HG02938 (cell line): ENCODE data around the gene NPAS4.
"Not testable (repeated sequence)": the region's sequence is repeated elsewhere in the genome, so short reads cannot be mapped to it uniquely, and the experiment has no call there.

Experiments
- ATAC-seq: cut with Tn5 transposase; IDR thresholded peaks from one replicate; pipeline ENCODE4 v1.9.1; 2021; ENCODE audit warnings: mild to moderate bottlenecking, moderate library complexity; ENCODE audit not compliant: unreplicated experiment

The NPAS4 gene

GRCh38 chr11:66417000-66417399 lies 3.8 kb upstream of the NPAS4 start:
- no peak for ATAC-seq

- ATAC-seq = no peak
These were observed 2.5 kb upstream of the NPAS4 start for GRCh38 chr11:66418168-66418985.

GRCh38 chr11:66418986-66419308 lies 1.9 kb upstream of the NPAS4 start:
- ATAC-seq = no peak

GRCh38 chr11:66419825-66420224 lies 1.0 kb upstream of the NPAS4 start:
- no peak for ATAC-seq

GRCh38 chr11:66421492-66422205 lies 814 bp downstream of the NPAS4 start:
- ATAC-seq = no peak

GRCh38 chr11:66426314-66426713 lies 5.5 kb downstream of the NPAS4 start:
- ATAC-seq = no peak

- ATAC-seq = no peak
These were observed 8.1 kb downstream of the NPAS4 start for GRCh38 chr11:66428933-66429332.

- ATAC-seq = no peak
These were observed 9.3 kb downstream of the NPAS4 start for GRCh38 chr11:66429983-66430602.

GRCh38 chr11:66431287-66431686 lies 10.5 kb downstream of the NPAS4 start:
- ATAC-seq = not testable (repeated sequence)

GRCh38 chr11:66431871-66432329 lies 11.1 kb downstream of the NPAS4 start:
- ATAC-seq = not testable (repeated sequence)

- no peak for ATAC-seq
These were observed 11.8 kb downstream of the NPAS4 start for GRCh38 chr11:66432597-66432996.

- no peak for ATAC-seq
These were observed 17.2 kb downstream of the NPAS4 start for GRCh38 chr11:66437979-66438503.

GRCh38 chr11:66438504-66439466 lies 17.9 kb downstream of the NPAS4 start, which contains the start of gene MRPL11:
Gene MRPL11 (minus strand): TSS chr11:66438848. CDS start chr11:66438754, 94 bp downstream.
- ATAC-seq = peak; percentile 89

- ATAC-seq = not testable (repeated sequence)
These were observed 19.5 kb downstream of the NPAS4 start for GRCh38 chr11:66440101-66440939.

GRCh38 chr11:66440940-66441282 lies 20.1 kb downstream of the NPAS4 start:
- not testable (repeated sequence) for ATAC-seq

- no peak for ATAC-seq
These were observed 22.8 kb downstream of the NPAS4 start for GRCh38 chr11:66443602-66444001.

- ATAC-seq = no peak
These were observed 26.2 kb downstream of the NPAS4 start for GRCh38 chr11:66447012-66447411.

GRCh38 chr11:66448523-66448922 lies 27.7 kb downstream of the NPAS4 start:
- no peak for ATAC-seq

GRCh38 chr11:66450560-66450959 lies 29.7 kb downstream of the NPAS4 start:
- no peak for ATAC-seq
